ENCODE data around the gene BRI3. TPM values are rescaled to one million over a fixed set of nuclear protein-coding genes. Genes with fewer than 3 reads are reported as not detected.

The BRI3 gene
- total and polyA plus RNA-seq, 9 of the 15 experiments (the other 6 are each of a cell fraction or from before 2014, with no cell fraction given): 4.3 to 57.4 (median 18.6) TPM

DNA sequence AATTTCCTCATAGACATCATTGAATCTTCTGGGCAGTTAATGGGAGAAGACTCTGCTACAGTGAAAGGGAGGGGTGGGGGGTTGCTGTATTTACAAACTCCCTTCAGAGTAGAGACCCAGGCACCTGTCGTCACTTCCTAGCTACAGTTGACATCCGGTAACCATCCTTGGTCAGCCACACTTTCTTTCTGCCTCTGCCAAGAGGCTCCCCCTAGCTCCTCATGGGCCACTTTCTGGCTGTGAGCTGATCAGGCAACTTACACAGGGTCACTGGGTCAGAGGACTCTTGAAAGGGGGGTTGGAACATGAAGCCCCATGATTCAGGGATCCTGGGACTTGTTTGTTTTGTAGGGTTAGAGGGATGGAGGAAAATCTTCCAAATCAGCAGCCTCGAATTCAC lies 30.7 kb upstream of the BRI3 start:
- CTCF ChIA-PET (ENCODE audit: low intra/inter-chr PET ratio): no interaction called here
- POLR2A ChIA-PET: interaction anchor here (0.7 kb wide), 1 partner anchor 150 kb away, joined by 4 read pairs; the partner anchor contains the start of gene BAIAP2L1
- peak overlapping the region; percentile 46; the same call in 2 of the 3 replicates for H3K27ac ChIP-seq (ENCODE audit: extremely low read depth, low read depth, low read length)
- in situ Hi-C loops (cut with MboI) (no loop called here), intact Hi-C loops (cut with micrococcal nuclease) (no loop called here)
- H3K36me3 ChIP-seq (ENCODE audit: control insufficient read depth, insufficient read depth, low read length): no peaks in the 10 kb centered on the region
- H2AFZ ChIP-seq (ENCODE audit: low read depth, low read length): peak overlapping the region; percentile 58; the same call in 1 of the 2 replicates
- H3K79me2 ChIP-seq (ENCODE audit: control insufficient read depth, insufficient read depth, low read length): peaks cover 21% of the 10 kb centered on the region
- BruUV-seq (replicated peaks): TSS peak; percentile 67
- peaks cover 10 to 25% of the 10 kb centered on the region in 2 experiments; a peak in 4 of 5 replicates for H3K4me1 ChIP-seq (replicated peaks in 1 of 2; ENCODE audit: control insufficient read depth in 2 of 2, insufficient read depth in 2 of 2, low read length in 2 of 2)
- ATAC-seq (peak; percentile 25), DNase-seq (ENCODE audit: extremely low read depth in 1 of 4, low spot score in 3 of 4) (peak in 3 of 4 experiments; percentile 13 to 54 (median 40)), FAIRE-seq (no peak)
- H3K9ac ChIP-seq (ENCODE audit: insufficient read depth in 1 of 2, low read depth in 2 of 2, low read length in 2 of 2): peak overlapping the region in 1 of 2 experiments; percentile 68; a peak in 3 of 4 replicates
- peak overlapping the region; percentile 91 for H3K4me2 ChIP-seq (ENCODE audit: insufficient read depth, low read length)
- peak overlapping the region; percentile 87 for H3K4me3 ChIP-seq
- no peaks in the 10 kb centered on the region for H3K27me3 ChIP-seq (ENCODE audit: control insufficient read depth in 2 of 2, insufficient read depth in 2 of 2, low read length in 2 of 2)
- no peaks in the 10 kb centered on the region for H3K9me1 ChIP-seq (ENCODE audit: control insufficient read depth, insufficient read depth, low read length)
- H4K20me1 ChIP-seq (replicated peaks; ENCODE audit: control insufficient read depth, insufficient read depth, low read length): no peaks in the 10 kb centered on the region
- no peaks in the 10 kb centered on the region for H3K9me3 ChIP-seq (replicated peaks; ENCODE audit: control insufficient read depth, insufficient read depth, low read depth, low read length)
- 8% methylated on average over 1 of the region's 3 CpGs for WGBS (ENCODE audit: insufficient coverage, low coverage, missing lambda C conversion rate)
- 0 out of 2 replicates have a peak, but pooled peaks have one; percentile 11 for TF ChIP-seq ETV1 (tag; conservative IDR thresholded peaks at IDR 0.05; ENCODE audit: low read depth)
- peak; percentile 21; the same call in 1 of the 2 replicates for TF ChIP-seq MAFG (tag; conservative IDR thresholded peaks at IDR 0.05)
- no peak for TF ChIP-seq ZC3H4 (CRISPR knock-in tag; IDR thresholded peaks at IDR 0.05; ENCODE audit: borderline replicate concordance)
- TF ChIP-seq CTCF (IDR thresholded peaks at IDR 0.05 in 2 of 3, conservative IDR thresholded peaks at IDR 0.05 in 1 of 3; ENCODE audit: insufficient read depth in 2 of 3, low read depth in 1 of 3, low read length in 3 of 3): peak in 1 of 3 experiments; percentile 10; a peak in 1 of 6 replicates
- 0 out of 2 replicates have a peak, but pooled peaks have one; percentile 16 for TF ChIP-seq NR2C1 (IDR thresholded peaks at IDR 0.05)
- TF ChIP-seq NR2C1 (tag; IDR thresholded peaks at IDR 0.05): no peak
- TF ChIP-seq GABPA (tag; conservative IDR thresholded peaks at IDR 0.05; ENCODE audit: low read depth): peak; percentile 66
- TF ChIP-seq, protein P1, sequence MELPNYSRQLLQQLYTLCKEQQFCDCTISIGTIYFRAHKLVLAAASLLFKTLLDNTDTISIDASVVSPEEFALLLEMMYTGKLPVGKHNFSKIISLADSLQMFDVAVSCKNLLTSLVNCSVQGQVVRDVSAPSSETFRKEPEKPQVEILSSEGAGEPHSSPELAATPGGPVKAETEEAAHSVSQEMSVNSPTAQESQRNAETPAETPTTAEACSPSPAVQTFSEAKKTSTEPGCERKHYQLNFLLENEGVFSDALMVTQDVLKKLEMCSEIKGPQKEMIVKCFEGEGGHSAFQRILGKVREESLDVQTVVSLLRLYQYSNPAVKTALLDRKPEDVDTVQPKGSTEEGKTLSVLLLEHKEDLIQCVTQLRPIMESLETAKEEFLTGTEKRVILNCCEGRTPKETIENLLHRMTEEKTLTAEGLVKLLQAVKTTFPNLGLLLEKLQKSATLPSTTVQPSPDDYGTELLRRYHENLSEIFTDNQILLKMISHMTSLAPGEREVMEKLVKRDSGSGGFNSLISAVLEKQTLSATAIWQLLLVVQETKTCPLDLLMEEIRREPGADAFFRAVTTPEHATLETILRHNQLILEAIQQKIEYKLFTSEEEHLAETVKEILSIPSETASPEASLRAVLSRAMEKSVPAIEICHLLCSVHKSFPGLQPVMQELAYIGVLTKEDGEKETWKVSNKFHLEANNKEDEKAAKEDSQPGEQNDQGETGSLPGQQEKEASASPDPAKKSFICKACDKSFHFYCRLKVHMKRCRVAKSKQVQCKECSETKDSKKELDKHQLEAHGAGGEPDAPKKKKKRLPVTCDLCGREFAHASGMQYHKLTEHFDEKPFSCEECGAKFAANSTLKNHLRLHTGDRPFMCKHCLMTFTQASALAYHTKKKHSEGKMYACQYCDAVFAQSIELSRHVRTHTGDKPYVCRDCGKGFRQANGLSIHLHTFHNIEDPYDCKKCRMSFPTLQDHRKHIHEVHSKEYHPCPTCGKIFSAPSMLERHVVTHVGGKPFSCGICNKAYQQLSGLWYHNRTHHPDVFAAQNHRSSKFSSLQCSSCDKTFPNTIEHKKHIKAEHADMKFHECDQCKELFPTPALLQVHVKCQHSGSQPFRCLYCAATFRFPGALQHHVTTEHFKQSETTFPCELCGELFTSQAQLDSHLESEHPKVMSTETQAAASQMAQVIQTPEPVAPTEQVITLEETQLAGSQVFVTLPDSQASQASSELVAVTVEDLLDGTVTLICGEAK (IDR thresholded peaks at IDR 0.05): peak; percentile 63; the same call in 1 of the 2 replicates
- TF ChIP-seq, protein P1 (CRISPR knock-in tag; IDR thresholded peaks at IDR 0.05): no peak
